Heart right ventricle (tissue), 16 donors: ENCODE measurements around the gene VRK1. TPM values are rescaled to one million over a fixed set of nuclear protein-coding genes. Genes with fewer than 3 reads are reported as not detected.

ENCODE experiments used
- ATAC-seq, 8 donors: fragments of 200-7000 bp; cut with Tn5 transposase; one replicate each; pipeline ENCODE4 v1.9.1; 2020; ENCODE audit warnings: mild to moderate bottlenecking in 8 of 8, moderate library complexity in 8 of 8, moderate number of reproducible peaks in 1 of 8
- DNase-seq, 2 donors: peaks; one replicate each; pipeline ENCODE4 v3.0.0-alpha.2; 2020
- H3K27ac ChIP-seq, 10 donors: fragments of 200-600 bp; sonication (generic) in 2 of 10; one replicate each; pipeline versions ENCODE4 v1.5.0 to v1.8.0; 2020 to 2022; ENCODE audit warnings: mild to moderate bottlenecking in 3 of 10
- H3K27me3 ChIP-seq, 7 donors: fragments of 200-600 bp; one replicate each; pipeline ENCODE4 v1.8.0; 2021 to 2022; ENCODE audit warnings: mild to moderate bottlenecking in 2 of 7
- H3K36me3 ChIP-seq, 9 donors: fragments of 200-600 bp; sonication (generic) in 1 of 9; one replicate each; pipeline versions ENCODE4 v1.5.0 to v1.8.0; 2020 to 2022; ENCODE audit warnings: mild to moderate bottlenecking in 2 of 9
- H3K4me1 ChIP-seq, 9 donors: fragments of 200-600 bp; sonication (generic) in 1 of 9; one replicate each; pipeline versions ENCODE4 v1.5.0 to v1.8.0; 2020 to 2022; ENCODE audit warnings: mild to moderate bottlenecking in 4 of 9
- H3K4me3 ChIP-seq, 10 donors: fragments of 200-600 bp; sonication (generic) in 2 of 10; one replicate each; pipeline versions ENCODE4 v1.5.0 to v1.8.0; 2020 to 2022; ENCODE audit warnings: mild to moderate bottlenecking in 7 of 10, moderate library complexity in 2 of 10
- H3K9me3 ChIP-seq, 11 donors: fragments of 200-600 bp in 10 of 11; sonication (generic) in 2 of 11; one replicate each; pipeline versions ENCODE4 v1.5.0 to v1.8.0; 2013 to 2022; ENCODE audit warnings: mild to moderate bottlenecking in 2 of 11, control low read depth in 1 of 11, moderate library complexity in 1 of 11
- CTCF ChIP-seq, 9 donors: fragments of 200-600 bp; sonication (generic) in 2 of 9; IDR thresholded peaks; one replicate each; pipeline versions ENCODE4 v1.5.0 to v1.8.0; 2021 to 2022; ENCODE audit warnings: antibody characterized with exemption in 9 of 9, mild to moderate bottlenecking in 5 of 9, moderate library complexity in 1 of 9
- WGBS, 2 donors: extraction: QIAGEN DNeasy Blood & Tissue Kit; methylation state at CpG; one replicate each; pipeline ENCODE4 v1.1.7; 2013; ENCODE audit warnings: inconsistent platforms in 1 of 2; 5-methylcytosine and 5-hydroxymethylcytosine counted together
- intact Hi-C, 10 donors: fragments of 100-400 bp; cut with DNase I; formaldehyde crosslinking; loops; one replicate each; pipeline versions ENCODE4 v1.11.1 to v1.14.2; 2022
- polyA plus RNA-seq, 2 donors: library from polyadenylated mRNA; stranded (reverse); fragments of 200-250 nt; gene quantifications; one replicate each; pipeline ENCODE4 v1.2.3, GENCODE V29; 2013
- total RNA-seq, 10 donors: library from RNA; stranded (reverse); fragmentation: NEBNext Ultra II Directional in 3 of 10; extraction: Animal tissue kit (Norgen Biotek cat#: 25700) in 3 of 10; gene quantifications; one replicate each; pipeline versions ENCODE4 v1.2.1 to v1.2.4, GENCODE V29; 2021 to 2023
- donor health status: Arrhythmogenic right ventricular cardiomyopathy.
- donor health status: ischemic (EF 13 %, LVEDD 7.1; RV severe dilation, severe dysfunction).
- donor health status: healthy with polysubstance abuse.
- donor health status: DM: no; HTN: yes; CAD: no.
- donor health status: DM: no; HTN: no; CAD: no.
- donor health status: ischemic (EF 25% LVEDD 6.9; RV normal size, moderate dysfunction).
- donor health status: ischemic (EF 25% LVEDD 5.7; RV mildly dilated, moderate dysfunction).
- donor health status: healthy.
- donor health status: DM: yes; HTN: yes; CAD: no.
- donor health status: Ischemic cardiomyopathy.
- donor health status: ischemic (EF 35%, LVEDD 5.7; RV mildly dilated, moderate dysfunction).
- donor health status: nonischemic (EF 11% LVEDD 7.7; RV severe dilation, severe dysfunction).
- donor health status: DM: yes; HTN: yes; CAD: no.
- donor health status: PGD.
- donor health status: ischemic (EF 29% LVEDD 5.4; RV normal size, mild dysfunction).
- donor health status: nonischemic (EF 23%, LVEDD 6.1; RV moderate dilation, normal function).

Gene VRK1
- total and polyA plus RNA-seq, 12 donors = 2.3 to 9.7 (median 7.2) TPM

GRCh38 chr14:96863986-96864330 lies 66.8 kb downstream of the VRK1 start:
- Histone ChIP-seq H3K4me1 (no peaks in the 10 kb centered on the region), H3K4me3 (no peak overlapping the region), H3K27me3 (no peaks in the 10 kb centered on the region), H3K9me3 (no peaks in the 10 kb centered on the region), H3K36me3 (peaks cover 0 to 15% (median 0%) of the 10 kb centered on the region in 9 donors), H3K27ac (no peak overlapping the region)
- no peak for TF ChIP-seq CTCF (IDR thresholded peaks at IDR 0.05)
- DNase-seq (no peak), ATAC-seq (no peak)
- intact Hi-C loops = no loop called here
- 97 to 99% methylated on average over 3 of the region's 3 CpGs for WGBS, 2 donors

- ATAC-seq (no peak), DNase-seq (no peak)
- TF ChIP-seq CTCF (IDR thresholded peaks at IDR 0.05) = no peak
- no peaks in the 10 kb centered on the region for H3K9me3 ChIP-seq
- no peaks in the 10 kb centered on the region for H3K27me3 ChIP-seq
- H3K27ac ChIP-seq = no peak overlapping the region
- peaks cover 0 to 7% (median 0%) of the 10 kb centered on the region in 9 donors for H3K36me3 ChIP-seq
- no peak overlapping the region for H3K4me3 ChIP-seq
- 86% methylated on average over 3 of the region's 3 CpGs for WGBS, 2 donors
- intact Hi-C loops = no loop called here
- no peaks in the 10 kb centered on the region for H3K4me1 ChIP-seq
These were observed 70.5 kb downstream of the VRK1 start for GRCh38 chr14:96867634-96868033.

- intact Hi-C loops = no loop called here
- H3K4me3 ChIP-seq = no peak overlapping the region
- H3K36me3 ChIP-seq = peaks cover 0 to 29% (median 0%) of the 10 kb centered on the region in 9 donors
These were observed 76.9 kb downstream of the VRK1 start for GRCh38 chr14:96874127-96874526.

GRCh38 chr14:96876747-96877146 lies 79.6 kb downstream of the VRK1 start:
- no peak for TF ChIP-seq CTCF (IDR thresholded peaks at IDR 0.05)
- ATAC-seq = no peak
- no peaks in the 10 kb centered on the region for H3K4me1 ChIP-seq

More at GRCh38 chr14:96874127-96874526, 76.9 kb downstream of the VRK1 start:
- Histone ChIP-seq H3K27ac (no peak overlapping the region), H3K9me3 (no peaks in the 10 kb centered on the region), H3K4me1 (no peaks in the 10 kb centered on the region), H3K27me3 (no peaks in the 10 kb centered on the region)
- WGBS, 2 donors = 86 to 88% methylated on average over 4 of the region's 4 CpGs
- ATAC-seq (no peak), DNase-seq (no peak)
- TF ChIP-seq CTCF (IDR thresholded peaks at IDR 0.05) = no peak

More at GRCh38 chr14:96876747-96877146, 79.6 kb downstream of the VRK1 start:
- H3K9me3 ChIP-seq = no peaks in the 10 kb centered on the region
- no peak overlapping the region for H3K27ac ChIP-seq
- DNase-seq = no peak
- no peaks in the 10 kb centered on the region for H3K27me3 ChIP-seq
- H3K36me3 ChIP-seq = peaks cover 0 to 29% (median 0%) of the 10 kb centered on the region in 9 donors
- H3K4me3 ChIP-seq = no peak overlapping the region
- intact Hi-C loops = no loop called here
